OCI-LY3 (cell line): ENCODE results near the gene NRXN3.

Source experiments
- CTCF ChIP-seq: fragments of 200-600, 300-600 bp; sonication (generic); IDR thresholded peaks from 2 replicates; pipeline ENCODE4 v1.5.1; 2014; ENCODE audit warnings: antibody characterized with exemption, low read length, low read depth
- EZH2phosphoT487 ChIP-seq: fragments of 200-600 bp; shearing (Covaris generic); IDR thresholded peaks from 2 replicates; pipeline ENCODE4 v1.6.1; 2018; ENCODE audit warnings: antibody characterized with exemption, mixed run types, low read depth

GRCh38 chr14:79448960-79449359 lies 1278.8 kb downstream of the NRXN3 start:
- TF ChIP-seq CTCF: no peak
- TF ChIP-seq EZH2phosphoT487: no peak
